HCT116 (cell line): ENCODE measurements around the gene GPD2. TPM values are rescaled to one million over a fixed set of nuclear protein-coding genes. Genes with fewer than 3 reads are reported as not detected.

Experiments
- ATAC-seq: fragments of 200-7000 bp; cut with Tn5 transposase; 2 replicates; pipeline ENCODE4 v1.9.1; 2020; ENCODE audit warnings: mild to moderate bottlenecking, moderate library complexity
- BruUV-seq: library from RNA; stranded (reverse); fragments of 400-500 nt; replicated peaks from 2 replicates; lab custom pipeline; 2021; lab: Mats Ljungman, UMichigan
- CTCF ChIA-PET: fragments of 300-600 bp; sonication (Branson Sonifier 250); formaldehyde crosslinking; loops from one replicate; lab custom pipeline; 2021; ENCODE audit warnings: antibody characterized with exemption; lab: Charles Lee
- POLR2A ChIA-PET: fragments of 300-600, 350-600 bp; sonication (Branson Sonifier 250); formaldehyde crosslinking; loops from one replicate; lab custom pipeline; 2021; ENCODE audit warnings: antibody characterized with exemption; lab: Charles Lee
- RAD21 ChIA-PET, 2 experiments: fragments of 300-600 bp; sonication (Branson Sonifier 250); formaldehyde crosslinking; loops; one replicate each; lab custom pipeline; 2023; ENCODE audit warnings: low total read pairs in 2 of 2; ENCODE audit not compliant: uncharacterized antibody in 2 of 2, unreplicated experiment in 2 of 2, low non-redundant PET in 1 of 2; lab: Charles Lee
- DNase-seq: peaks from one replicate; pipeline ENCODE4 v3.0.0-alpha.2; 2010; ENCODE audit warnings: low read depth, low spot score
- H2AFZ ChIP-seq: fragments of 200-600 bp; shearing (Covaris generic), sonication (generic); 2 replicates; pipeline ENCODE4 v1.6.1; 2017; ENCODE audit warnings: low read depth, mixed run types, mixed read lengths, antibody characterized with exemption, low read length; ENCODE audit not compliant: poor library complexity, severe bottlenecking
- H3K27ac ChIP-seq: 2 replicates; pipeline ENCODE4 v1.5.1; 2012; ENCODE audit warnings: low read depth, low read length
- H3K27me3 ChIP-seq: fragments of 200-600 bp; sonication (generic); 2 replicates; pipeline ENCODE4 v1.6.1; 2016; ENCODE audit warnings: mixed run types, low read length, mixed read lengths; ENCODE audit not compliant: insufficient read depth
- H3K36me3 ChIP-seq, 2 experiments: fragments of 200-500 bp in 1 of 2; fragments of 200-600 bp in 1 of 2; sonication (Bioruptor generic) in 1 of 2; sonication (generic) in 1 of 2; 2 replicates each; pipeline versions ENCODE4 v1.5.1 to v1.6.1; 2014 to 2016; ENCODE audit warnings: low read length in 2 of 2, inconsistent platforms in 1 of 2, mixed read lengths in 1 of 2, mixed run types in 1 of 2; ENCODE audit not compliant: insufficient read depth in 2 of 2, control insufficient read depth in 1 of 2
- H3K4me1 ChIP-seq, 2 experiments: fragments of 200-600 bp in 1 of 2; sonication (generic) in 1 of 2; 2 replicates each; pipeline versions ENCODE4 v1.5.1 to v1.6.1; 2012 to 2017; ENCODE audit warnings: low read length in 2 of 2, inconsistent platforms in 1 of 2, mild to moderate bottlenecking in 1 of 2, mixed read lengths in 1 of 2, mixed run types in 1 of 2, moderate library complexity in 1 of 2; ENCODE audit not compliant: insufficient read depth in 2 of 2, control insufficient read depth in 1 of 2
- H3K4me2 ChIP-seq: fragments of 200-600 bp; sonication (generic); 2 replicates; pipeline ENCODE4 v1.6.1; 2017; ENCODE audit warnings: mixed run types, low read length, mixed read lengths
- H3K4me3 ChIP-seq, 2 experiments: fragments of 200-600 bp in 1 of 2; sonication (generic) in 1 of 2; replicated peaks in 1 of 2; 2 replicates each; pipeline ENCODE4 v1.5.1; 2011 to 2016; ENCODE audit warnings: low read length in 2 of 2, control low read depth in 1 of 2, low read depth in 1 of 2, mild to moderate bottlenecking in 1 of 2, mixed read lengths in 1 of 2, mixed run types in 1 of 2
- H3K79me2 ChIP-seq: fragments of 200-600 bp; sonication (generic); 2 replicates; pipeline ENCODE4 v1.6.1; 2017; ENCODE audit warnings: mild to moderate bottlenecking, mixed run types, low read length, moderate library complexity, mixed read lengths; ENCODE audit not compliant: insufficient read depth
- H3K9ac ChIP-seq: fragments of 200-600 bp; sonication (generic); 2 replicates; pipeline ENCODE4 v1.6.1; 2016; ENCODE audit warnings: low read length, mixed read lengths
- H3K9me2 ChIP-seq: fragments of 200-600 bp; sonication (generic), shearing (Covaris generic); 2 replicates; pipeline ENCODE4 v1.6.1; 2017; ENCODE audit warnings: mixed run types, mild to moderate bottlenecking, moderate library complexity; ENCODE audit not compliant: insufficient read depth
- H3K9me3 ChIP-seq, 2 experiments: fragments of 200-500 bp in 1 of 2; fragments of 200-600 bp in 1 of 2; sonication (Bioruptor generic) in 1 of 2; sonication (generic) in 1 of 2; 2 replicates each; pipeline ENCODE4 v1.6.1; 2014 to 2017; ENCODE audit warnings: low read length in 2 of 2, mixed read lengths in 2 of 2, inconsistent platforms in 1 of 2, low read depth in 1 of 2, mild to moderate bottlenecking in 1 of 2, mixed run types in 1 of 2, moderate library complexity in 1 of 2; ENCODE audit not compliant: control insufficient read depth in 1 of 2, insufficient read depth in 1 of 2
- H4K20me1 ChIP-seq: fragments of 200-600 bp; sonication (generic), shearing (Covaris generic); 2 replicates; pipeline ENCODE4 v1.6.1; 2017; ENCODE audit warnings: mixed run types, mild to moderate bottlenecking, moderate library complexity; ENCODE audit not compliant: insufficient read depth
- CBX3 ChIP-seq: IDR thresholded peaks from 2 replicates; pipeline ENCODE4 v1.6.1; 2012; ENCODE audit warnings: low read depth
- CEBPB ChIP-seq: IDR thresholded peaks from 2 replicates; pipeline ENCODE4 v1.6.1; 2012; ENCODE audit warnings: low read depth
- ELF1 ChIP-seq: IDR thresholded peaks from 2 replicates; pipeline ENCODE4 v1.6.1; 2012; ENCODE audit warnings: low read depth, borderline replicate concordance
- EZH2 ChIP-seq: fragments of 200-600 bp; sonication (generic); IDR thresholded peaks from 2 replicates; pipeline ENCODE4 v1.6.1; 2017; ENCODE audit warnings: antibody characterized with exemption, mixed run types
- EZH2phosphoT487 ChIP-seq: fragments of 200-600 bp; IDR thresholded peaks from 2 replicates; pipeline ENCODE4 v1.6.1; 2018; ENCODE audit warnings: antibody characterized with exemption, borderline replicate concordance
- JUND ChIP-seq: IDR thresholded peaks from 2 replicates; pipeline ENCODE4 v1.6.1; 2012
- MAX ChIP-seq: IDR thresholded peaks from 2 replicates; pipeline ENCODE4 v1.6.1; 2012
- POLR2A ChIP-seq: IDR thresholded peaks from 2 replicates; pipeline ENCODE4 v1.7.0; 2011; ENCODE audit warnings: borderline replicate concordance; ENCODE audit not compliant: insufficient read depth, insufficient read length; ENCODE audit errors: extremely low read depth
- POLR2AphosphoS5 ChIP-seq: IDR thresholded peaks from 2 replicates; pipeline ENCODE4 v1.6.1; 2011; ENCODE audit warnings: mild to moderate bottlenecking, low read depth, low read length, moderate library complexity
- RAD21 ChIP-seq: IDR thresholded peaks from 2 replicates; pipeline ENCODE4 v1.6.1; 2012; ENCODE audit warnings: low read depth, mild to moderate bottlenecking
- REST ChIP-seq: IDR thresholded peaks from 2 replicates; pipeline ENCODE4 v1.6.1; 2012; ENCODE audit warnings: low read depth
- SIN3A ChIP-seq: IDR thresholded peaks from 2 replicates; pipeline ENCODE4 v1.6.1; 2012; ENCODE audit warnings: low read depth
- SRF ChIP-seq: IDR thresholded peaks from 2 replicates; pipeline ENCODE4 v1.6.1; 2012; ENCODE audit warnings: low read depth
- TCF7L2 ChIP-seq: IDR thresholded peaks from 2 replicates; pipeline ENCODE4 v1.7.0; 2011; ENCODE audit warnings: borderline replicate concordance, inconsistent platforms; ENCODE audit not compliant: insufficient read depth, insufficient read length; ENCODE audit errors: extremely low read depth
- ZBTB33 ChIP-seq: IDR thresholded peaks from 2 replicates; pipeline ENCODE4 v1.6.1; 2011; ENCODE audit warnings: mild to moderate bottlenecking, low read length, moderate library complexity; ENCODE audit not compliant: insufficient replicate concordance; ENCODE audit errors: extremely low read depth
- ZNF274 ChIP-seq: fragments of 200-500 bp; sonication (Bioruptor generic); IDR thresholded peaks from 2 replicates; pipeline ENCODE4 v1.6.1; 2014; ENCODE audit warnings: mild to moderate bottlenecking, low read depth, low read length, inconsistent platforms
- intact Hi-C: fragments of 100-400 bp; cut with micrococcal nuclease; formaldehyde crosslinking; loops from 2 replicates; pipeline ENCODE4 v1.10.0; 2022
- total RNA-seq: library from RNA; stranded (reverse); gene quantifications from one replicate; pipeline ENCODE4 v1.2.1, GENCODE V29; 2021; ENCODE audit not compliant: unreplicated experiment
- TF ChIP-seq, protein P1 (sequence below): IDR thresholded peaks from 2 replicates; pipeline ENCODE4 v1.6.1; 2012

Gene GPD2
- total RNA-seq, 1 experiment from 2014 or later = 80.7 TPM

DNA sequence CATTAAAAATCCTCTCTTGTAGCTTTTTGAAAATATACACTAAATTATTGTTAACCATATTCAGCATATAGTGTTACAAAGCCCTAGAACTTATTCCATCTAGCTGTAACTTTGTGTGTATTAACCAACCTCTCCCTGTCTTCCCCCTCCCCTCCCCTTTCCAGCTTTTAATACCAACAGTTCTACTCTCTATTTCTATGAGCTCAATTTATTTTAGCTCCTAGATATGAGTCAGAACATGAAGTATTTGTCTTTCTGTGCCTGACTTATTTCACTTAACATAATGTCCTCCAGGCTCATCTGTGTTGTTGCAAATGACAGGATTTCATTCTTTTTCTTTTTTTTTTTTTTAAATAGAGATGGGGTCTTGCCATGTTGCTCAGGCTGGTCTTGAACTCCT lies 45.1 kb downstream of the GPD2 start:
- BruUV-seq = no TSS peak
- Histone ChIP-seq H3K36me3 (no peaks in the 10 kb centered on the region), H3K27ac (no peak overlapping the region), H3K4me2 (no peak overlapping the region), H3K4me1 (peaks cover 0 to 4% of the 10 kb centered on the region in 2 experiments; a peak in 1 of 4 replicates), H4K20me1 (no peaks in the 10 kb centered on the region), H3K4me3 (no peak overlapping the region), H3K9ac (no peak overlapping the region), H3K79me2 (peaks cover 15% of the 10 kb centered on the region), H3K9me2 (no peaks in the 10 kb centered on the region), H3K27me3 (no peaks in the 10 kb centered on the region), H3K9me3 (no peaks in the 10 kb centered on the region), H2AFZ (no peak overlapping the region)
- intact Hi-C loops = no loop called here
- CTCF ChIA-PET = no interaction called here
- POLR2A ChIA-PET = no interaction called here
- ATAC-seq = no peak
- no peak for TF ChIP-seq POLR2AphosphoS5
- RAD21 ChIA-PET = no interaction called here
- no peak for DNase-seq

GRCh38 chr2:156483741-156484173 lies 47.6 kb downstream of the GPD2 start:
- ChIA-PET RAD21 (no interaction called here), CTCF (no interaction called here), POLR2A (no interaction called here)
- Histone ChIP-seq H3K9me2 (no peaks in the 10 kb centered on the region), H4K20me1 (no peaks in the 10 kb centered on the region), H3K4me3 (no peak overlapping the region), H3K79me2 (peaks cover 26% of the 10 kb centered on the region), H3K27ac (no peak overlapping the region), H3K9ac (no peak overlapping the region), H3K4me1 (no peaks in the 10 kb centered on the region), H2AFZ (no peak overlapping the region), H3K9me3 (no peaks in the 10 kb centered on the region), H3K27me3 (no peaks in the 10 kb centered on the region), H3K4me2 (no peak overlapping the region), H3K36me3 (no peaks in the 10 kb centered on the region)
- no peak for TF ChIP-seq CEBPB
- no peak for TF ChIP-seq RAD21
- no peak for TF ChIP-seq ZNF274
- TF ChIP-seq REST = no peak
- TF ChIP-seq ELF1 = no peak
- no peak for TF ChIP-seq SIN3A
- TF ChIP-seq, protein P1, sequence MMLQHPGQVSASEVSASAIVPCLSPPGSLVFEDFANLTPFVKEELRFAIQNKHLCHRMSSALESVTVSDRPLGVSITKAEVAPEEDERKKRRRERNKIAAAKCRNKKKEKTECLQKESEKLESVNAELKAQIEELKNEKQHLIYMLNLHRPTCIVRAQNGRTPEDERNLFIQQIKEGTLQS = no peak
- no peak for TF ChIP-seq JUND
- no peak for TF ChIP-seq EZH2phosphoT487
- no peak for TF ChIP-seq ZBTB33
- TF ChIP-seq TCF7L2 = no peak
- TF ChIP-seq CBX3 = no peak
- no peak for TF ChIP-seq POLR2A
- TF ChIP-seq SRF = no peak
- no peak for TF ChIP-seq EZH2
- TF ChIP-seq MAX = no peak
- TF ChIP-seq POLR2AphosphoS5 = no peak
- intact Hi-C loops = no loop called here
- no peak for ATAC-seq
- no TSS peak for BruUV-seq
- no peak for DNase-seq
